ENCODE measurements around the gene DDI2.

DNA sequence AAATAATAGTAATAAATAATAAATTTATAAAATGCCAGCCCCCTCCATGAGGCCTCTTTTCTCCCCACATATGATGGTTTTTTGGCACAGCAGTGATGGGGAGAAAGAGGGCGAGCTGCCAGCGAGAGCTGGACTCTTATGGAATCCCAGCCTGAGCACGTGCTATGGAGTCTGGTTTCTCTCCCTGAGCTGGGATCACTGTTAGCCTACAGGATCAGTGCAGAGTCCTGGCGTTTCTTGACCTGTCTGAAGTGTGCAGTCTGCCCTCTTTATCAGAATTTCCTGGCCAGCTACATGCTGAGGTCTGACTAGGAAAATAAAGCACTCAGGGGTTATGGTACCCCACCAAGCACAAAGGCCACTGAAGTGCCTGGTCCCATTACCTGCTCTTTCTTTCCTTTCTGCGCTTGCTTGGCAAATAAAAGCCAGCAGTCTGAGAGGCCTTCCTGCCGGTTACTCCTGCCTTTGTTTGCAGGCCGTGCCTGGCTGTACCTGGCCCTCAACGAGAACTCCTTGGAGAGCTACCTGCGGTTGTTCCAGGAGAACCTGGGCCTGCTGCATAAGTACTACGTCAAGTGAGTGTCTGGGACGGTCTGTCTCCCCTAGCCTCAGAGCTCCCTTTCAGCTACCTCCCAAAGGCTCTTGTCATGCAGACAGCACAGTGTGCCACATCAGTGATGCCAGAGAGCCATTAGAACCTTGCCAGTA lies 100.3 kb downstream of the DDI2 start:
- TF ChIP-seq, protein P1, sequence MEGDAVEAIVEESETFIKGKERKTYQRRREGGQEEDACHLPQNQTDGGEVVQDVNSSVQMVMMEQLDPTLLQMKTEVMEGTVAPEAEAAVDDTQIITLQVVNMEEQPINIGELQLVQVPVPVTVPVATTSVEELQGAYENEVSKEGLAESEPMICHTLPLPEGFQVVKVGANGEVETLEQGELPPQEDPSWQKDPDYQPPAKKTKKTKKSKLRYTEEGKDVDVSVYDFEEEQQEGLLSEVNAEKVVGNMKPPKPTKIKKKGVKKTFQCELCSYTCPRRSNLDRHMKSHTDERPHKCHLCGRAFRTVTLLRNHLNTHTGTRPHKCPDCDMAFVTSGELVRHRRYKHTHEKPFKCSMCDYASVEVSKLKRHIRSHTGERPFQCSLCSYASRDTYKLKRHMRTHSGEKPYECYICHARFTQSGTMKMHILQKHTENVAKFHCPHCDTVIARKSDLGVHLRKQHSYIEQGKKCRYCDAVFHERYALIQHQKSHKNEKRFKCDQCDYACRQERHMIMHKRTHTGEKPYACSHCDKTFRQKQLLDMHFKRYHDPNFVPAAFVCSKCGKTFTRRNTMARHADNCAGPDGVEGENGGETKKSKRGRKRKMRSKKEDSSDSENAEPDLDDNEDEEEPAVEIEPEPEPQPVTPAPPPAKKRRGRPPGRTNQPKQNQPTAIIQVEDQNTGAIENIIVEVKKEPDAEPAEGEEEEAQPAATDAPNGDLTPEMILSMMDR (conservative IDR thresholded peaks at IDR 0.05) = no peak
- TF ChIP-seq ZFX (IDR thresholded peaks at IDR 0.05) = no peak

Data from C4-2B (cell line).